Erythroblast (primary cell): ENCODE data around the gene EIF4EBP3.

ENCODE experiments used
- GATA1 ChIP-seq: IDR thresholded peaks from 2 replicates; pipeline ENCODE4 v1.6.1; 2011; ENCODE audit warnings: low read depth, mild to moderate bottlenecking, control low read depth, low read length, moderate library complexity
- POLR2A ChIP-seq: IDR thresholded peaks from 2 replicates; pipeline ENCODE4 v1.6.1; 2011; ENCODE audit warnings: mild to moderate bottlenecking, low read length

DNA sequence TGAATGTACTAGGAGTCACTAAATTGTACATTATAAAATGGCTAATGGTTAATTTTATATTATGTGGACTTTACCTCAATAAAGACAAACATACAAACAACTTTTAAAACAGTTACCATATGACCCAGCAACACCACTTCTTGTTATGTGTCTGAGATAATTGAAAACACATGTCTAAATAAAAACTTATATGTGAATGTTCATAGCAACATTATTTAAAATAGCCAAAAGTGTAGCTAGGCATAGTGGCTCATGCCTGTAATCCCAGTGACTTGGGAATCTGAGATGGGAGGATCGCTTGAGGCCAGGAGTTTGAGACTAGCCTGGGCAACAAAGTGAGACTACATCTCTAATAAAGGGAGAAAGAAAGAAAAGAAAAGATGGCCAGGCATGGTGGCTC, 40.0 kb downstream of the EIF4EBP3 start:
- TF ChIP-seq POLR2A, result no peak
- no peak for TF ChIP-seq GATA1
